Measurements from ENCODE around the gene SLC6A20. TPM values are rescaled to one million over a fixed set of nuclear protein-coding genes. Genes with fewer than 3 reads are reported as not detected.

Gene SLC6A20
- polyA plus RNA-seq, 1 donor (not counting 4 experiments of a cell fraction or from before 2014, with no cell fraction given), result 0.34 TPM

GRCh38 chr3:45711931-45712330 is 84.4 kb downstream of the SLC6A20 start:
- H3K36me3 ChIP-seq (ENCODE audit: control insufficient read depth in 2 of 2, extremely low read depth in 1 of 2, insufficient read depth in 2 of 2, low read length in 2 of 2), result peaks cover 10 to 22% of the 10 kb centered on the region in 2 experiments
- no peak for TF ChIP-seq EZH2 (IDR thresholded peaks at IDR 0.05; ENCODE audit: low read length)
- TF ChIP-seq, protein P1, sequence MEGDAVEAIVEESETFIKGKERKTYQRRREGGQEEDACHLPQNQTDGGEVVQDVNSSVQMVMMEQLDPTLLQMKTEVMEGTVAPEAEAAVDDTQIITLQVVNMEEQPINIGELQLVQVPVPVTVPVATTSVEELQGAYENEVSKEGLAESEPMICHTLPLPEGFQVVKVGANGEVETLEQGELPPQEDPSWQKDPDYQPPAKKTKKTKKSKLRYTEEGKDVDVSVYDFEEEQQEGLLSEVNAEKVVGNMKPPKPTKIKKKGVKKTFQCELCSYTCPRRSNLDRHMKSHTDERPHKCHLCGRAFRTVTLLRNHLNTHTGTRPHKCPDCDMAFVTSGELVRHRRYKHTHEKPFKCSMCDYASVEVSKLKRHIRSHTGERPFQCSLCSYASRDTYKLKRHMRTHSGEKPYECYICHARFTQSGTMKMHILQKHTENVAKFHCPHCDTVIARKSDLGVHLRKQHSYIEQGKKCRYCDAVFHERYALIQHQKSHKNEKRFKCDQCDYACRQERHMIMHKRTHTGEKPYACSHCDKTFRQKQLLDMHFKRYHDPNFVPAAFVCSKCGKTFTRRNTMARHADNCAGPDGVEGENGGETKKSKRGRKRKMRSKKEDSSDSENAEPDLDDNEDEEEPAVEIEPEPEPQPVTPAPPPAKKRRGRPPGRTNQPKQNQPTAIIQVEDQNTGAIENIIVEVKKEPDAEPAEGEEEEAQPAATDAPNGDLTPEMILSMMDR (optimal IDR thresholded peaks at IDR 0.05 in 1 of 3, IDR thresholded peaks at IDR 0.05 in 1 of 3, conservative IDR thresholded peaks at IDR 0.05 in 1 of 3; ENCODE audit: extremely low read depth in 1 of 3, insufficient read depth in 2 of 3, low read length in 3 of 3), result no peak
- dilution Hi-C loops (cut with MboI; ENCODE audit: extremely low pct_ligation_motif_present, low sequenced_read_pairs), result no loop called here

DNA sequence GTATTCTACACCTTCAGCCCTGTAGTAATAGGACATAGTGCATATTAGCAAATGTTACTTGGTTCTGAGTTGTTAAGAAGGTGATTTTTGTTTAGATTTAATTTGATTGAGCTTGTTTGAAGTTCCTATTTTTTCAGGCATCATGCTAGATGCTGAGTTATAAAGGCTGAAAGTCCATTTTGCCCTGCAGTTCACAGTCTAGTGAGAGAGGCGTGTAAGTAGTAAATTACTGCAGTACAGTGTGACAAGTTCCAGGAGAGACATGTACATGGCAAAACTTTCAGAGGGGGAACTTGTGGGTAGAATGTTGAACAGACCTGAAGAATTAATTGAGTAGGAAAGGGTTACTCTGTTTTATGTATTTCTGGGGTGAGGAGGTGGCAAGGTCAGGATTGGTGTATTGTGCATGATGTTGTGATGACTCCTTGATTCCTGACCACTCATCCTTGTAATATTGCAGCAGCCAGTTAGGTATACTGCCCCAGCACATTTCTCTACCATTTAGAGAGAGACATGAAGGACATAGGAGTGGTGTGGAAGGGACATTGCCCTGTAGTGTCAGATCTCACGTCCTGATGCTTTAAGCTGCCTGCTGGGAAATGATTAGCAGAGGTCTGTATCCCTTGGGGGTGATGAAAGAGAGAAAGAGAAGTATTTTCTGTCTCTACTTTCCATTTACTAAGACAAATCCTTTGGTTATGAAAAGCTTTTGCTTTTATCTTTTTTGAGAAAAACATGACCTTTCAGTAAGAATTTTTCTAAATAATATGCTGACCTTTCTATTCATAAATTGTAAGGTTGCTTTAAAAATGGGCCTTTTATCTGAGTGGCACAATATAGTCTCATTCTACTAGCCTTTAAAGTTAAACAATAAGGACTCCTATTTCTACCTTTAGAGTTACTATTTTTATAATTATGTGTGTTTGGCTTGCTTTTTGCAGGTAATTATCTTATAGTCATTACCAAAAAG is 90.2 kb downstream of the SLC6A20 start:
- Histone ChIP-seq H3K36me3 (ENCODE audit: control insufficient read depth in 2 of 2, extremely low read depth in 1 of 2, insufficient read depth in 2 of 2, low read length in 2 of 2) (peaks cover 8 to 13% of the 10 kb centered on the region in 2 experiments), H3K4me1 (ENCODE audit: control insufficient read depth, extremely low read depth, insufficient read depth, low read length) (no peaks in the 10 kb centered on the region), H3K27me3 (ENCODE audit: control insufficient read depth, extremely low read depth, insufficient read depth, low read length) (no peaks in the 10 kb centered on the region), H3K4me3 (ENCODE audit: control insufficient read depth in 2 of 3, extremely low read depth in 1 of 3, insufficient read depth in 2 of 3, low read depth in 1 of 3, low read length in 3 of 3) (no peak overlapping the region), H3K9me3 (ENCODE audit: control insufficient read depth, low read depth, low read length) (no peaks in the 10 kb centered on the region), H3K4me2 (ENCODE audit: control insufficient read depth, extremely low read depth, insufficient read depth, low read depth, low read length) (no peak overlapping the region), H3K27ac (ENCODE audit: control insufficient read depth, insufficient read depth, low read length) (no peak overlapping the region), H3K9ac (ENCODE audit: control insufficient read depth, extremely low read depth, insufficient read depth, low read length) (no peak overlapping the region), H2AFZ (ENCODE audit: control insufficient read depth, low read length) (no peak overlapping the region), H4K20me1 (ENCODE audit: control insufficient read depth, extremely low read depth, insufficient read depth, low read length) (no peaks in the 10 kb centered on the region), H3K9me1 (ENCODE audit: control insufficient read depth, extremely low read depth, insufficient read depth, low read length) (no peaks in the 10 kb centered on the region), H3K79me2 (ENCODE audit: control insufficient read depth, insufficient read depth, low read length) (peaks cover 15% of the 10 kb centered on the region)
- no peak for DNase-seq (ENCODE audit: low read depth, low spot score)
- TF ChIP-seq, protein P1 (optimal IDR thresholded peaks at IDR 0.05 in 1 of 3, IDR thresholded peaks at IDR 0.05 in 1 of 3, conservative IDR thresholded peaks at IDR 0.05 in 1 of 3; ENCODE audit: extremely low read depth in 1 of 3, insufficient read depth in 2 of 3, low read length in 3 of 3), result no peak
- TF ChIP-seq EZH2 (IDR thresholded peaks at IDR 0.05; ENCODE audit: low read length), result no peak
- peak; percentile 43 for FAIRE-seq
- dilution Hi-C loops (cut with MboI; ENCODE audit: extremely low pct_ligation_motif_present, low sequenced_read_pairs), result no loop called here

More at GRCh38 chr3:45711931-45712330, 84.4 kb downstream of the SLC6A20 start:
- no peaks in the 10 kb centered on the region for H3K9me1 ChIP-seq (ENCODE audit: control insufficient read depth, extremely low read depth, insufficient read depth, low read length)
- H2AFZ ChIP-seq (ENCODE audit: control insufficient read depth, low read length), result no peak overlapping the region
- no peak overlapping the region for H3K27ac ChIP-seq (ENCODE audit: control insufficient read depth, insufficient read depth, low read length)
- no peaks in the 10 kb centered on the region for H4K20me1 ChIP-seq (ENCODE audit: control insufficient read depth, extremely low read depth, insufficient read depth, low read length)
- H3K79me2 ChIP-seq (ENCODE audit: control insufficient read depth, insufficient read depth, low read length), result no peaks in the 10 kb centered on the region
- H3K4me3 ChIP-seq (ENCODE audit: control insufficient read depth in 2 of 3, extremely low read depth in 1 of 3, insufficient read depth in 2 of 3, low read depth in 1 of 3, low read length in 3 of 3), result no peak overlapping the region
- no peaks in the 10 kb centered on the region for H3K4me1 ChIP-seq (ENCODE audit: control insufficient read depth, extremely low read depth, insufficient read depth, low read length)
- H3K27me3 ChIP-seq (ENCODE audit: control insufficient read depth, extremely low read depth, insufficient read depth, low read length), result no peaks in the 10 kb centered on the region
- DNase-seq (ENCODE audit: low read depth, low spot score), result no peak
- no peak for FAIRE-seq
- H3K9ac ChIP-seq (ENCODE audit: control insufficient read depth, extremely low read depth, insufficient read depth, low read length), result no peak overlapping the region
- H3K4me2 ChIP-seq (ENCODE audit: control insufficient read depth, extremely low read depth, insufficient read depth, low read depth, low read length), result no peak overlapping the region
- H3K9me3 ChIP-seq (ENCODE audit: control insufficient read depth, low read depth, low read length), result no peaks in the 10 kb centered on the region

Small RNA genes within 50 kb of the gene (small RNA-seq; reads per million reads assigned to genes)
- gene RN7SL145P (ENCODE audit: insufficient read length in 3 of 3, low read depth in 3 of 3, low replicate concordance in 1 of 3), result 0 reads per million in 3 experiments

Other genes starting within 250 kb of the SLC6A20 start
- gene LIMD1, start 201.8 kb downstream of the SLC6A20 start, polyA plus RNA-seq, result 4.7 to 7.1 TPM (median 7.1 TPM) in 3 replicates
- gene SACM1L, start 107.1 kb downstream of the SLC6A20 start, polyA plus RNA-seq, result 17.7 to 44.3 TPM (median 26.9 TPM) in 3 replicates
- gene LZTFL1, start 45.6 kb upstream of the SLC6A20 start, polyA plus RNA-seq, result 12.1 to 17.9 TPM (median 15.7 TPM) in 3 replicates
- not detected in 3 replicates for gene CCR9, start 90.0 kb upstream of the SLC6A20 start, polyA plus RNA-seq
- gene CXCR6, start 146.9 kb upstream of the SLC6A20 start, polyA plus RNA-seq, result not detected in 3 replicates
- gene FYCO1, start 199.3 kb upstream of the SLC6A20 start, polyA plus RNA-seq, result 6.1 to 7.7 TPM (median 7.0 TPM) in 3 replicates
- gene XCR1, start 230.9 kb upstream of the SLC6A20 start, polyA plus RNA-seq, result 0.01 to 0.26 TPM (median 0.02 TPM) in 3 replicates

All from keratinocyte (primary cell).